Prostate gland (tissue), 2 donors: ENCODE measurements around the gene ANKRD23.

ENCODE experiments used
- POLR2A ChIP-seq: fragments of 450-650 bp; IDR thresholded peaks from one replicate; pipeline ENCODE4 v1.6.1; 2016; ENCODE audit warnings: antibody characterized with exemption, mild to moderate bottlenecking
- POLR2AphosphoS5 ChIP-seq: sonication (generic); formaldehyde crosslinking; IDR thresholded peaks from one replicate; pipeline ENCODE4 v1.6.1; 2017; ENCODE audit warnings: antibody characterized with exemption
- TF ChIP-seq, protein P1 (sequence below), 4 experiments: fragments of 200-600 bp in 2 of 4; fragments of 450-650 bp in 2 of 4; sonication (generic) in 2 of 4; IDR thresholded peaks; 1 replicate in 3 of 4; 2 replicates in 1 of 4; pipeline ENCODE4 v1.5.1; 2016 to 2019; ENCODE audit warnings: antibody characterized with exemption in 4 of 4, mild to moderate bottlenecking in 2 of 4, moderate library complexity in 2 of 4

DNA sequence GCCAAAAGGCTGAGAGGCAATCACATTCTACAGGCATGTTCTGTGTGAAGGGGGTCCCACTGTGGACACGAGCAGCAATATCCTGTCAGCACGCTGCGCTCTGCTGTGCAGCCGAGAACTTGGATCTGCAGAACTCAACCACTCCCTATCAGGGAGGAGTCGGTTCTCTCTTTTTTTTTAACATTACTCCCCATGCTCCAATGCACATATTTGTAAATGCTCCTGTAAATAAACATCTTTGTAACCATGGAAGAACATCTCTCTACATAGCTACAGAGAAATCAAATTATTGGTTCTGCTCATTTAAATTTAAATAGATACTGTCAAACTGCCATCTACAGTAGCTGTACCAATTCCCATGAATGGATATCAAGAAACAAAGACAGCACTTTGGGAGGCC, 3.0 kb upstream of the ANKRD23 start:
- TF ChIP-seq POLR2AphosphoS5 = no peak
- TF ChIP-seq, protein P1, sequence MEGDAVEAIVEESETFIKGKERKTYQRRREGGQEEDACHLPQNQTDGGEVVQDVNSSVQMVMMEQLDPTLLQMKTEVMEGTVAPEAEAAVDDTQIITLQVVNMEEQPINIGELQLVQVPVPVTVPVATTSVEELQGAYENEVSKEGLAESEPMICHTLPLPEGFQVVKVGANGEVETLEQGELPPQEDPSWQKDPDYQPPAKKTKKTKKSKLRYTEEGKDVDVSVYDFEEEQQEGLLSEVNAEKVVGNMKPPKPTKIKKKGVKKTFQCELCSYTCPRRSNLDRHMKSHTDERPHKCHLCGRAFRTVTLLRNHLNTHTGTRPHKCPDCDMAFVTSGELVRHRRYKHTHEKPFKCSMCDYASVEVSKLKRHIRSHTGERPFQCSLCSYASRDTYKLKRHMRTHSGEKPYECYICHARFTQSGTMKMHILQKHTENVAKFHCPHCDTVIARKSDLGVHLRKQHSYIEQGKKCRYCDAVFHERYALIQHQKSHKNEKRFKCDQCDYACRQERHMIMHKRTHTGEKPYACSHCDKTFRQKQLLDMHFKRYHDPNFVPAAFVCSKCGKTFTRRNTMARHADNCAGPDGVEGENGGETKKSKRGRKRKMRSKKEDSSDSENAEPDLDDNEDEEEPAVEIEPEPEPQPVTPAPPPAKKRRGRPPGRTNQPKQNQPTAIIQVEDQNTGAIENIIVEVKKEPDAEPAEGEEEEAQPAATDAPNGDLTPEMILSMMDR (IDR thresholded peaks at IDR 0.05) = no peak
- TF ChIP-seq POLR2A = no peak
